Skin epidermis (tissue), 12 donors: ENCODE results near the gene SMTN.
A peak's percentile ranks its signal among the peaks of the same experiment; 100 is the strongest.

Experiments used
- H3K27ac ChIP-seq, 21 experiments: fragments of 200-600 bp; sonication (generic) in 11 of 21; one replicate each; pipeline ENCODE4 v1.5.0; 2020; ENCODE audit warnings: mild to moderate bottlenecking in 3 of 21, inconsistent platforms in 2 of 21, moderate library complexity in 2 of 21
- H3K4me3 ChIP-seq, 7 experiments: fragments of 200-600 bp; sonication (generic) in 2 of 7; one replicate each; pipeline ENCODE4 v1.5.0; 2020; ENCODE audit warnings: inconsistent platforms in 2 of 7, mild to moderate bottlenecking in 2 of 7, moderate library complexity in 1 of 7

SMTN gene

DNA sequence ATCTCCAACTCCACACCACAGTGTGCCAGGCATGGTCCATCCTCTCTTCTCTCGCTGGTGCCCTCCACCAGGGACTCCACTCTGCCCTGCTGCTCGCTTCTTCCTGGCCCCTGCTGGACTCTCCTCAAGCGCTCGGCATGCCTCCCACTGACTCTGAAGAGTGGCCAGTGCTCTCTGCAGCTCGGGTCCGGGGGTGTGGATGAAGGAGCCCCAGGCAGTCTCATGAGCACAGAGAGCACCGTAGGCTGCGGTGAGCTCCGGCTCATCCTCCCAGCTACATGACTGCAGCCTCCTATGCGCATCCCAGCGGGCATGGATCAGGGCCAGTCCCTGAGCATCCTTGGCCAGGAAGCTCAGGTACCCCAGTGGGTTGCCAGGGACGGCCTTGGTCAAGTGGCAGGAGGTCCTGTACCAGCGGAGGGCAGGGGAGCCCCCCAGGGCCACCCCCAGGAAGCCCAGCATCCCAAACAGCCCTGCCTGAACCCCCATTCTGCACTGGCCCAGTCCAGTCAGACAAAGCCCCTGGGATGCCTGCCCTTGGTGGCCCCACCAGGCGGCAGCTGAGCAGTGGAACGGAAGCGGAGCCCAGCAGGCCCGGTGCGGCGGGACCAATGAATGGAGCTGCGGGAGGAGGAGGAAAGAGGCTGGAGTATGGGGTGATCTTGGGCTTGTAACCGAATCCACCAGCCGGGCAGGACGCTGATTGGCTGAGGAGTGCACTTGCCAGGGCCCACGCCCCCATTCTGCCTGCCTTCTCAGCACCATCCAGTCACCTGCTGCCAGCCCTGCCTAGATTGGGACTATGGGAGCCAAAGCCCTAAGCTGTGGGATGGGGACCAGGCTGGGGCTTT is 59.0 kb downstream of the SMTN start, which contains the start of gene PLA2G3:
TSS of gene PLA2G3 (minus strand) at position 643 of the 851 bp plus-strand sequence. CDS start at position 489, 154 bp downstream.
- peak within 1 kb of the TSS in 13 of 21 experiments; percentile 2 to 78 (median 26) for H3K27ac ChIP-seq
- peak within 1 kb of the TSS in 5 of 7 experiments; percentile 4 to 25 (median 13) for H3K4me3 ChIP-seq

DNA sequence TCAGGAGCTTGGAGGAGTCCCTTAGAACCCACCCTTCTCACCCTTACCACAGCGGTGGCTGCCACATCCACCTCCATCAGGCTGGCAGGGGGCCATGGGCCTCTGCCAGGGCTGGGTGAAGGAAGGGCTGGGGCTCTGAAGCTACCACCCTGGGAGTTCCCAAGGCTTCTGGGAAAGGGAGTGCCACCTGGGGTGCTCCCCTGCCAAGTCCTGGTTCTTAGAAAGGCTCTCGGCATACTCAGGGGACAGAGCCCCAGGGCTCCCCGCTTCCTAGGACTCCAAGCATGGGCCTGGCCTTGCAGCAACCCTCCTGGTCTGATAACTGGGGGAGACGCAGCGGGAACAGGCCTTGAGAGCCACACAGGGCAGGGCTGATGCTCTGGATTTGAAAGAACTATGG is 59.6 kb downstream of the SMTN start:
- Histone ChIP-seq H3K4me3 (no peak overlapping the region), H3K27ac (peak overlapping the region in 13 of 21 experiments; percentile 2 to 78 (median 26))

DNA sequence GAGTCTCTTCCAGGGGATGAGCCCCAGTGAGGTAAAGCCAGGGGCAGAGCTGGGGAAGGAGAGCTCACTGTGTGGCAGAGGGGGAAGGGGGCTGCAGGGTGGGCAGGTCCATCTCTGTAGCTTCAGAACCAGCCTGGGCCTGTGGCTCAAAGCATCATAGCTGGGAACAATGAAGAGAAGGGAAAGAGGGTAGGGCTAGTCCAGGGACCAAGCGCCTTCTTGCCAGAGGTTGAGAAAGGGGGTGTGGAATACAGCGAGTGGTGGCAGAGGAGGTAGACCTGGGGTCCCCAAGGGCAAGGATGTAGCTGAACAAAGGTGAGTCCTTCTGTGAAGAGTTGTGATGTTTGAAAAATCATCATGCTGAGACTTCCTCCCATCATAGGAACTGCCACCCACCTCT is 60.4 kb downstream of the SMTN start:
- peak overlapping the region in 11 of 21 experiments; percentile 2 to 80 (median 50) for H3K27ac ChIP-seq
- H3K4me3 ChIP-seq = no peak overlapping the region

DNA sequence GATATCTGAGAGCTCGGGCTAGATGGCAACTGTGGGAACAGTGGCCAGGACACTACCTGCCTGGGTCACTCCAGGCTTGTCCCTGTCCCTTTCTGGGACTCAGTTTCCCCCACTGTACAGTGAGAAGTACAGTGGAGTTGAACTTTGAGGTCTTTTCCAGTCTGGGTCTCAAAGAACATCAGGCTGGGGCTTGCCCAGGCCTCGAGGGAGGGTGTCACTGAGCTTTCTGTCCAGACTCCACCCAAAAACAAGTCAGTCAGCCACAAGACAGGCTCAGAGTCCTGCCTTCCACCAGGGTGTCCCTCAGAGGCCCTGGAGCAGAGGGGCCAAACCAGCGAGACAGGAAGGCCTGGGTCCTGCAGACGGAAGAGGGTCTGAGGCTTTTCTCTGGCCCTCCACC is 61.2 kb downstream of the SMTN start:
- H3K4me3 ChIP-seq = no peak overlapping the region

DNA sequence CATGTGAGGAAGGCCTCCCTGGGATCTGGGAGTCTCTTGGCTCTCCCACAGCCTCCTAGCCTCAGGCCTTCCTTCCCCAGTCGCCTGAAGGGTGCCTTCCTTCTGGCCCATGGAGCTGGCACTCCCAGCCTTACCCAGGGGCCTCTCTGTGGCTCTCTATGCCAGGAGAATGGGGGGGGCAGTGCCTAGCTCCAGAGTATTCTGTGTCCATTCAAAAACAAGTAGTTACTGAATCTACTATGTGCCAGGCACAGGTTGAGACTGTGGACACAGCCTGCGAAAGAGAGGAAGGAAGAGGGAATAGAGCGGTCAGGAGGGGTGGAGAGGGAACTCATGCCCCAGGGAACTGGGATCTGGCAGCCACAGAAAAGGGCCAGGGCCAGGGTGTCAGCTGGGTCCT is 61.9 kb downstream of the SMTN start:
- Histone ChIP-seq H3K27ac (peak overlapping the region in 18 of 21 experiments; percentile 12 to 80 (median 49)), H3K4me3 (no peak overlapping the region)

More for the DNA sequence above, 61.2 kb downstream of the SMTN start:
- H3K27ac ChIP-seq = peak overlapping the region in 16 of 21 experiments; percentile 12 to 80 (median 50)

DNA sequence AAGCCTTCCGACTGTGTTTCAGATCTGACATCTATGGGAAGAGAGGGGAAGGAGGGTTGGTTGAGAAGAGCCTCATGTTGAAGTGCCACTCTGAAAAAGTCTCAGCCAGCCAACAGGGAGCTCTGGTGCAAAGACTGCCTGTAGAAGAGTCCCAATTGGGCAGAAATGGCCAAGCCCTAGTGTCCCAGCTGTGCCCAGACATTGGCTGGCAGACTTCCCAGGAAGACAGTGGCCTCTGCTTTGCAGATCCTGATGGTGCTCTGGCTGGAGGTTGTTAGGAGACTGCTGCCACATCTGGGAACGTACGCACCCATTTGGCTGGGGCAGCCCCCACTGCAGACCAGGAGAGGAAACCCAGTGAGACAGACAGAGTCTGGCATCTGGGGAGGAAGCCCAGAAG is 62.4 kb downstream of the SMTN start:
- H3K27ac ChIP-seq = peak overlapping the region in 11 of 21 experiments; percentile 10 to 78 (median 48)
- no peak overlapping the region for H3K4me3 ChIP-seq

DNA sequence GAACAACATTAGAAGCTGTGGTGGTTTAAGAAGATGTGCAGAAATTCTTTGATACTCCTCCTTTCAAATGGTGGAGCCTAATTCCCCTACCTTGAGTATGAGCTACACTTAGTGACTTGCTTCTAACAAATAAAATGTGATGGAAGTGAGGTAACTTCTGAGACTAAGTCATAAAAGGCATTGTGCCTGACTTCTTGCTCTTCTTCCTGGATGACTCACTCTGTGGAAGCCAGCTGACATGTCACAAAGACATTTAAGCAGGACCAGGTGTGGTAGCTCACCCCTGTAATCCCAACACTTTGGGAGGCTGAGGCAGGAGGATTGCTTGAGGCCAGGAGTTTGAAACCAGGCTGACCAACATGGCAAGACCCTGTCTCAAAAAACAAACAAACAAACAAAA is 63.1 kb downstream of the SMTN start:
- Histone ChIP-seq H3K4me3 (no peak overlapping the region), H3K27ac (peak overlapping the region in 1 of 21 experiments; percentile 76)

DNA sequence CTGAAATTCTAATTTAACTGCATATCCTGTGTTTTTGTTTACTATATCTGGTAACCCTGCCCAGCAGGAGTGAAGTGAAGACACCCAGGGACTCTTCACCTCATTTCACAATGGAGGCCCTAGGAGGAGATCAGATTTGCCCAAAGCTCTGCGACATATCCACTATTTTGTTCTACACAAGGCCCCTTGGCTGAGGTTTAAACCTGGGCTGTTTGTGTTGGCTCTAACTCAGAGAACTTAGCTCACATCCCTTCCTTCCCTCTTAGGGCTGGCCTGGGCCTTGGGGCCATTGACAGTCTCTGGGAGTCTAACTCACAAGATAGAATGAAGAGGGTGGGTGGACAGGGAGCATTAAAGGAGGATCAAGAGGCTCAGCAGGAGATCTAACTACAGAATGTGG is 67.4 kb downstream of the SMTN start:
- no peak overlapping the region for H3K4me3 ChIP-seq
- H3K27ac ChIP-seq = peak overlapping the region in 4 of 21 experiments; percentile 6 to 25 (median 9)

DNA sequence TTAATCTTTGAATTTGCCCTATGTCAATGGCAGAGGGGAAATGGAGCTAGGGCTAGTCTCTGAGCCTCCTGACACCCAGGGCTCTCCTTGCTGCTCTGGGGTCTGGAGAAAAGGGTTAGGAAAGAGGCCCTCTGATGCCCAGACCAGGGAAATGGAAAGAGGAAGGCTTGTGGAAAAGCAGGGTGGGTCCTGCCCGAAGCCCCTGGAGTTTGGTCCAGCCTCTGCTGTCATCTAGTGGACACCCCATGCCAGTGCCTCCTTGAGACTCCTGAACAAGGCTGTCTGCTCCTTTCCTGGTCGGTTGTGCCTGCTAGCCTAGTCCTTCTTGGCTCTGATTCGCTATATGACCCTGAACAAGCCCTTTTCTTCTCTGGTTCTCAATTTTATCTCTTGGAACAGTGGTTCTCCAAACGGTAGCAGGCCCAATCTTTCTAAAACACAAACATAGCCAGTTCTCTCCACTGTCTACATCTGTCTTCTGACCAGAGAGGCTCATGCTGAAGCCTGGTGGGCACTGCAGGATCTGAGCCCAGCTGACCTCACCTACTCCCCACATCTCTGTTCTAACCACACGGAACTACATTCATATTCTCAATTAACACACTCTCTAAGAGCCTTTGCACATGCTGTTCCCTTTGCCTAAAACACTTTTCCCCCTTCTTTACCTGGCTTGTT is 68.0 kb downstream of the SMTN start:
- Histone ChIP-seq H3K27ac (peak overlapping the region in 3 of 21 experiments; percentile 6 to 25 (median 8)), H3K4me3 (no peak overlapping the region)

DNA sequence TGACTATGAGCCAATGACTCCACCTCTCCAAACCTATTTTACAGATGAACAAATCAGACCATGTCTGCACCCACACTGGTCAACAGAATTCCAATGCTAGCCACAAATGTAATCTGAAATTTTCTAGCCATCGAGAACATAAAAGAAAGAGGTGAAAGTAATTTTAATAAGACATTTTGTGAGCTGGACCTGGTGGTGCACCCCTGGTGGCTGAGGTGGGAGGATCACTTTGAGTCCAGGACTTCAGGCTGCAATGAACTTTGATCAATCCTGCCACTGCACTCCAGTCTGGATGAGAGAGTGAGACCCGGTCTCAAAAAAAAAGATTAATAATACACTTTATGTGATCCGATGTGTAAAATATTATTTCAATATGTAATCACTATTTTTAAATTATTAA is 69.5 kb downstream of the SMTN start:
- Histone ChIP-seq H3K27ac (no peak overlapping the region), H3K4me3 (no peak overlapping the region)

DNA sequence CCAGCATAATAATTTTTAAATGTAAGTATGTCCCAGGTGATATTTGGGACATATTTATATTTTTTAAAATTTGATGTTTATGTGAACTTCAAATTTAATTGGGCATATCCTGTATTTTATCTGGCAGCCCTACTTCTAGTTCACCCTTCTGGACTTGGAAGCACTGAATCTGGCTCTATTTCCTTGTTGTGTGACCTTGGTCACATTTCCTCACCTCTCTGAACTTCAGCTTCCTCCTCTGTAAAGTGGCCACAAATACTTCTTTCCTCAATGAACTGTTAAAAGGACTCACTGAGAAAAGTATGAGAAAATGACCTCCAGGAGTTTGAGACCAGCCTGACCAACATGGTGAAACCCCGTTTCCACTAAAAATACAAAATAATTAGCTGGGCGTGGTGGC is 70.8 kb downstream of the SMTN start:
- Histone ChIP-seq H3K27ac (no peak overlapping the region), H3K4me3 (no peak overlapping the region)

DNA sequence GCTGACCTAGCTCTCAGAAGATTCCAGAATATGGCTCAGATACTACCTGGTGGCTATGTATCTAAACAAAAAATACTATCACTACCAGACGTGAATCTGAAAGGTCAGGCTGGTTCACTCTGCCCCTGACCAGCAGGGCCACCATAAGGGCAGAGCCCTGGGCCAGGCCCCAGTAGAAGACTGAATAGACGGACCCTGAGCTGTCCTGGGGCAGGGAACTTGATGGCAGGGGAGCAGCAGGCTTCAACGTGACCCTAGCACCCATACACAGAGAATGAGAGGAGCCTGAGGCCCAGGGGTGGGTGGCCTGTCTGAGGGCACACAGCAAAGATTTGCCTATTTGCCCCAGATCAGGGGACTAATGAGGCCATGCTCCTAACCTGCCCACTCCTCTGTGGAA is 72.2 kb downstream of the SMTN start:
- H3K27ac ChIP-seq = no peak overlapping the region
- H3K4me3 ChIP-seq = no peak overlapping the region
